ENCODE results near the gene AREG.

AREG gene

DNA sequence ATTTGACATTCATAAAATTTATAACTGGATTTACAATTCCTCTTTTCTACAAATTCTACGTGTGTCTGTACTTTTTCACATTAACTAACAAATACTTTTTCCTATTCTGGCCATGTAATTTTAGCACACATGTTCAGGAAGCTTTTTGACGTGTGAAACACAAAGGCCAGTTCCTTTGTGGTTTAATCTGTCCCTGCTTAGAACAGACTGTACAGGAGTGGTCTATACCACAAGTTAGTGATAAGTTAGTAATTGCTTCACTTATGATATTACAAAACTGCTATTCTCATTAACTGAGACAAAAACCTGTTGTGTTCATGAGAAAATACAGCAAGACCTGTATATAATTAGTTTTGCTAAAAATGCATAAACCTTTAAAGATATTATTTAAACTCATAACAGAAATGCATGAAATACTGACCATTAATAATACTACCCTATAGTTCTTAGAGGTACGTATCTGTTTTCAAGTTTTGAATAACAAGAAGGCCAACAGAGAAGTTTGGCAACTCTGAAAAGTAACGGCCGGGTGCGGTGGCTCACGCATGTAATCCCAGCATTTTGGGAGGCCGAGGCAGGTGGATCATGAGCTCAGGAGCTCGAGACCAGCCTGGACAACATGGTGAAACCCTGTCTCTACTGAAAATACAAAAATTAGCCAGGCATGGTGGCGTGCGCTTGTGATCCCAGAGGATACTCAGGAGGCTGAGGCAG, 13.7 kb upstream of the AREG start:
- no peak for DNase-seq (ENCODE audit: low read depth in 1 of 2, low spot score in 1 of 2)

- no peak for DNase-seq (ENCODE audit: low read depth in 1 of 2, low spot score in 1 of 2)
Measured at GRCh38 chr4:74433043-74433442, 11.9 kb upstream of the AREG start.

DNA sequence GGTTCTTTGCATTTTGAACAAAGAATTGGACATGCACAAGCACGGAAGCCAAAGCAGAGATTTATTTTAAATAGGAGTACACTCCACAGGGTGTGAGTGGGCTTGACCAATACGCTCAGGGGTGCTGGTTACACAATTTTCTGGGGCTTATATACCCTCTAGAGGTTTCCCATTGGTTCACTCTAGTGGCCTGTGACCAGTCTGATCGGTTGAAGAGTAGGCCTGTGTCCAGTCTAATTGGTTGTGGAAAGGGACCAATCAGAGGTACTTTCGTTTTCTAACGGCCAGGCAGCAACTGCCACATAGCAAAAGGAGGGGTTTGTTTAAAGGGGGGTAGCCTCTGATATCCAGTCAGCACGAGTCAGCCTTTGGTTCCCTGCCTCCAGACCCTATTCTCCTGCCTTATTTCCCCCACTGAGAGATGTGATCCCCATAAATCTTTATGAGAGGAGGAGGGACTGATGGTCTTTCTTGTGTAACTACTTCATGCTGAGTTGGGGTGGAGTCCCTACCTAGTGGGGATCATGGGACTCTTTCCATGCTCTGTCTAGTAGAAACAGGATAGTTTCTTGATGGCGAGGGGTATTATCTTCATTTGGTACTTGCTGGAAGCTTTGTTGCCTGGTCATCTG, 11.3 kb upstream of the AREG start:
- no peak for DNase-seq (ENCODE audit: low read depth in 1 of 2, low spot score in 1 of 2)

GRCh38 chr4:74435296-74435695, 9.6 kb upstream of the AREG start:
- no peak for DNase-seq (ENCODE audit: low read depth in 1 of 2, low spot score in 1 of 2)

- no peak for DNase-seq (ENCODE audit: low read depth in 1 of 2, low spot score in 1 of 2)
Measured at GRCh38 chr4:74437866-74438265, 7.1 kb upstream of the AREG start.

- no peak for DNase-seq (ENCODE audit: low read depth in 1 of 2, low spot score in 1 of 2)
Measured at GRCh38 chr4:74438661-74439060, 6.3 kb upstream of the AREG start.

- no peak for DNase-seq (ENCODE audit: low read depth in 1 of 2, low spot score in 1 of 2)
Measured at GRCh38 chr4:74439952-74440351, 5.0 kb upstream of the AREG start.

GRCh38 chr4:74440356-74440755, 4.6 kb upstream of the AREG start:
- no peak for DNase-seq (ENCODE audit: low read depth in 1 of 2, low spot score in 1 of 2)

DNA sequence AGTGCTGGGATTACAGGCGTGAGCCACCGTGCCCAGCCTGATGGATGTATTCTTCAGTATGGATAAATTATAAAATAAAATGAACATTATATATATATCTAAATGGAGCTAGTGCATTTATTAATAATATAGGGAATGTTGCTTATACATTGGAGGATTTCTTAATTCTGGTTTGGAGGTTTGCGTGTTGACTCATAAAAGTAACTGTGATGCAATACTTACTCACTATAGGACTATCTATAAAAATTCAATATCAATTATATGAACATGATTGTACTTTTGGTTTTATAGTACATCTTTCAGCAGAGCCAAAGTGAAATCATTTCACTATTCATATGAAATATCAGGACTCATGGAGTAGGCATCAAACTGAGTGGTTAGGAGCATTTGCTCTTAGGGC, 3.2 kb upstream of the AREG start:
- no peak for DNase-seq (ENCODE audit: low read depth in 1 of 2, low spot score in 1 of 2)

DNA sequence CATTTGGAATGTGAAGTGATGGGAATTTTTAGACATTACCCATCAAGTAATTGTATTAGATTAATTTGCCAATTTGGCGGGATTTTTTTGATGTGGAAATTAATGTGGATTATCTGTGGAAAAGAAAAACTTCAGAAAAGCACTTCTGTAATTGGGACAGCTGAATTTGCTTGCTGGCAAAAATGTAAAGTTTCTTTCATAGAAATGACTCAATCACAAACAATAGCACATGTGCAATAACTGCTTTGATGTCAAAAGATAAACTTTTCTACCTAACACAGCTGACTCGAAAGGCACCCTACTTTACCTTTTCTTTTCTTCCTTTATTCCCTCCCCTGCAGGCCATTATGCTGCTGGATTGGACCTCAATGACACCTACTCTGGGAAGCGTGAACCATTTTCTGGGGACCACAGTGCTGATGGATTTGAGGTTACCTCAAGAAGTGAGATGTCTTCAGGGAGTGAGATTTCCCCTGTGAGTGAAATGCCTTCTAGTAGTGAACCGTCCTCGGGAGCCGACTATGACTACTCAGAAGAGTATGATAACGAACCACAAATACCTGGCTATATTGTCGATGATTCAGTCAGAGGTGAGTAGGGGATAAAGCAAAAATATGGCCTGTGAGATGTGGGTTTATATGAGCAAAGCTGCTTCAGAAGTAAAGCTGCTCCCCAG, 1.4 kb downstream of the AREG start:
- no peak for DNase-seq (ENCODE audit: low read depth in 1 of 2, low spot score in 1 of 2)

- DNase-seq (ENCODE audit: low read depth in 1 of 2, low spot score in 1 of 2), result no peak
Measured at GRCh38 chr4:74446896-74447295, 2.0 kb downstream of the AREG start.

DNA sequence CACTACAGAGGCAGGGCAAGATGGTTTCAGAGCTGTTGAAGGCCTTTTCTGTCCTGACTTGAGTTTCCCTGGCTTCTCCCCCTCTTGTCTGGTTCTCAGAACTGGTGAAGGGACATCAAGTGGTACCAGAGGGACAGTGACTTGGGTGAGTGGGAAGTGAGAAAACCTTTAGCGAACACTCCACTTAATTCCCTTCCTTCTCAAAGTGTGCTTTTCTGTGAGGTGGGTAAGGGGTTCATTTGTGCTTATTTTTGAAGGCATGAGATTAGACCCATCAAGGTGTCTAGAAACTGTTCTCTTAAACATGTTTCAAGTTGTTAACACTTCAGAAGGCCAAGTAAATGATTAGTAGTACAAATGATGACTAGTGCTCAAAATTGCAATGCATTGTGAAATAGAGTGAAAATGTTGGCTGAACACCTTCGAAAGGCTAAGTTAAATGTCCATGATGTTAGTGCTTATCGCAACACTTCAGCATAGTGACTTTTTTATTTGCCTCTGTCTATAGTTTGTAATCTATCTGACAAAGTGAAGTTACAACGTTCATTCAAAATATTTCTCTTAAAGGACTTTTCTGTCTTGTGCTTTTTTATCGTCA, 2.8 kb downstream of the AREG start:
- DNase-seq (ENCODE audit: low read depth in 1 of 2, low spot score in 1 of 2), result no peak

DNA sequence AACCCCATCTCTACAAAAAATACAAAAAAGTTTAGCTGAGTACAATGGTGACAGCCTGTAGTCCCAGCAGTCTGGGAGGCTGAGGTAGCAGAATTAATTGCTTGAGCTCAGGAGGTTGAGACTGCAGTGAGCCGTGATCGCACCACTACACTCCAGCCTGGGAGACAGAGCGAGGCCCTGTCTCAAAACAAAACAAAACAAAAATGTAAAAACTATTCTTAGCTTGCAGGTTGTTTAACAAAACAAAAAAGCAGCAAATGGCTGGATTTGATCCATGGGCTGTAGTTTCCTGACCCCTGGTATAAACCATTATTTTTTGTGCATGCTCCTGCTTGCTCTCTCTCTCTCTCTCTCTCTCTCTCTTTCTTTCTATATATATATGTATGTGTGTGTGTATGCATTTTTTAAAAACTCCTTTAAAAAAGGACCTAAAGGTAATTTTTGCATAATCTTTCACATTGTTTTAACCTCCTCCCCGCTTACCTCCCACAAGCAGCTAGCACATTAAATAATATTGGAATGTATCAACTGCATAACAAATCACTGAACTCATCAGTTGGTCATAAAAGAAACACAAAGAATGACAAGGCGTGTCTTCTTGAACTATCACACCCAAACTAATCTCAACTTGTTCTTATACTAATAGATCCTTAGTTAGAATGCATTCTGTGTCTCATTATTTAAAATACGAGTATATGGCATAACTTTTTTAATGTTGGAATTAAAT, 4.8 kb downstream of the AREG start:
- no peak for DNase-seq (ENCODE audit: low read depth in 1 of 2, low spot score in 1 of 2)

DNA sequence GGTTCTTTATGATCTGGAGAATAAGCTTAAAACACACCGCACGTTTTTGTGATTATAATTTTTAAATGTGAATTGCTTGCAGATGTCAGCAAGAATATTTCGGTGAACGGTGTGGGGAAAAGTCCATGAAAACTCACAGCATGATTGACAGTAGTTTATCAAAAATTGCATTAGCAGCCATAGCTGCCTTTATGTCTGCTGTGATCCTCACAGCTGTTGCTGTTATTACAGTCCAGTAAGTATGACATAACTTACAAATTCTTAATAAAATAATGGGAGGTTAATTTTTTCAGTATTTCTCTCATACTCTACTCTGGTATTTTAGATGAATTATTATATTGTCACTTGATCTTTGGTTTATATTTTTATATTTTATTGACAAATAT, 5.4 kb downstream of the AREG start:
- DNase-seq (ENCODE audit: low read depth in 1 of 2, low spot score in 1 of 2), result no peak

DNA sequence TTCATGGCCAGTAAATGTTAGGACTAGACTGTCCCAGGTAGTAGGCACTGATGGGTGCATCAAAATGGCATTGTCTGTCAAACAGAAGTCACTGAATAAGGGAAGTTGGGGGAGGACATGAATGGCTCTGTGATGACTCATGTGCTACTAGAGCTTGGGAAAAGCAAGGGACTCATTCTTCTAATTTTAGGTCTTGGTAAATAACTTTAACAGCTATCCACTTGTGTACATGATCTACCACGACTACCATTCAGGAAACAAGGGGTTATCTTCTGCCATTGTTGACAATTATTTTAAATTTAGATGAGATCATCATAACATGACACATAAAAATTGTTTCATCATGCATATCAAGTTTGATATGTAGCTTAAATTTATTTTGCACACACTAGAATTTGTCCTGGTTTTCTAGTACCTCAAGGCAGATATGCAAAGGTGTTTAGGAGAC, 6.3 kb downstream of the AREG start:
- DNase-seq (ENCODE audit: low read depth in 1 of 2, low spot score in 1 of 2), result no peak

- no peak for DNase-seq (ENCODE audit: low read depth in 1 of 2, low spot score in 1 of 2)
Measured at GRCh38 chr4:74453037-74453635, 8.2 kb downstream of the AREG start.

- no peak for DNase-seq (ENCODE audit: low read depth in 1 of 2, low spot score in 1 of 2)
Measured at GRCh38 chr4:74453829-74454742, 9.2 kb downstream of the AREG start.

GRCh38 chr4:74455361-74456055, 10.6 kb downstream of the AREG start:
- DNase-seq (ENCODE audit: low read depth in 1 of 2, low spot score in 1 of 2), result no peak

DNA sequence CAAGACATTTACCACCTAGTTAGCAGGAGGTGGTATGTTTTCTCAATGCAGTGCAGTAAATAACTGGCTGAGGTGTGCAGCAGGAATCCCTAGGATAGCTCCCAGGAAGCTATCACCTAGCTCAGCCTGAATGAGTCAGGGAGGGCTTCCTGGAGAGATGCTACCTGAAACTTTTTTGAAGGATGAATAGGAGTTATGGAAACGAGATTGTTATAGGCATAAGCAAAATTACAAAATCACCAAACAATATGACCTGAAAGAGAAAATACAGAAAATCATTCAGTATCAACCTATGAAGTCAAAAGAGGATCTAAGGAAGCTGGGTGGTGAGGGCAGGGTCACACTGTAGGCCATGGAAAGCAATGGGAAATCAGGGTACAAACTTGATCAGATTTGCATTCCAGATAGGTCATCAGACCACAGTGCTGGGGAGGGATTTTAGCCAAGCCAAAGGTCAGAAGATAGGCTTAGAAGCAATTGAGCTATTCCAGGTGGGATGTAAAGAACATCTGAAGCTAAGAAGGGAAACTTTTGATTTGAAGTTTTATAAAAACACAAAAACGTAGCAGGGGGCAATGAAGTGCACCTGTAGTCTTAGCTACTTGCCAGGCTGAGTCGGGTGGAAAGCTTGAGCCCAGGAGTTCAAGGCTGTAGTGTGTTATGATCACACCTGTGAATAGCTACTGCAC, 11.3 kb downstream of the AREG start:
- DNase-seq (ENCODE audit: low read depth in 1 of 2, low spot score in 1 of 2), result no peak
